ENCODE measurements around the gene APOBR. TPM values are rescaled to one million over a fixed set of nuclear protein-coding genes. Genes with fewer than 3 reads are reported as not detected.

APOBR gene
- total and polyA plus RNA-seq, 2 of the 13 experiments (the other 11 are each of a cell fraction or from before 2014, with no cell fraction given): 0.03 TPM; not detected in 1

DNA sequence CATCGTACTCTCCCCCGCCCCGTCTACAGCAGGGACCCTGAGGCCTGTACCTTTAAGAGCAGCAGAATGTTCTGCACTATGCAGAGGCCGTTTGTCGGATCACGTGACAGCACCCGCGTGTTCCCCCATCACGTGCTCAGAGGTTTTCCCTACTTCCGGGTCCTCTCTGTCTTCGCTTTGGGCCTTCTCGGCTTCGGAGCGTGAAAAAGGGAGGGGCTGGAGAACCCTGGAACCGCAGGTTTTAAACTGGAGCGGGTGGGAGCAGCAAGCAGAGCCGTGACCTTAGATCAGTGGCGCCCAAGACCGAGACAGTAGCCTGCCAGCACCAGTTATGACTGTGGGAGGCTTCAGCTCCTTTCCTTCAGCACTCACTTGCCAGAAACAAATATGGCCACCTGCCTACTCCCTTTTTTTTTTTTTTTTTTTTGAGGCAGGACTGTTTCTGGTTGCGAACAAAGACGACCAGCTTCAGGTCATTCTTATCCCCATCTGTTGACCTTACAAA is 2.4 kb upstream of the APOBR start, which contains the start of gene CLN3 (continued):
- TF ChIP-seq, protein P1, sequence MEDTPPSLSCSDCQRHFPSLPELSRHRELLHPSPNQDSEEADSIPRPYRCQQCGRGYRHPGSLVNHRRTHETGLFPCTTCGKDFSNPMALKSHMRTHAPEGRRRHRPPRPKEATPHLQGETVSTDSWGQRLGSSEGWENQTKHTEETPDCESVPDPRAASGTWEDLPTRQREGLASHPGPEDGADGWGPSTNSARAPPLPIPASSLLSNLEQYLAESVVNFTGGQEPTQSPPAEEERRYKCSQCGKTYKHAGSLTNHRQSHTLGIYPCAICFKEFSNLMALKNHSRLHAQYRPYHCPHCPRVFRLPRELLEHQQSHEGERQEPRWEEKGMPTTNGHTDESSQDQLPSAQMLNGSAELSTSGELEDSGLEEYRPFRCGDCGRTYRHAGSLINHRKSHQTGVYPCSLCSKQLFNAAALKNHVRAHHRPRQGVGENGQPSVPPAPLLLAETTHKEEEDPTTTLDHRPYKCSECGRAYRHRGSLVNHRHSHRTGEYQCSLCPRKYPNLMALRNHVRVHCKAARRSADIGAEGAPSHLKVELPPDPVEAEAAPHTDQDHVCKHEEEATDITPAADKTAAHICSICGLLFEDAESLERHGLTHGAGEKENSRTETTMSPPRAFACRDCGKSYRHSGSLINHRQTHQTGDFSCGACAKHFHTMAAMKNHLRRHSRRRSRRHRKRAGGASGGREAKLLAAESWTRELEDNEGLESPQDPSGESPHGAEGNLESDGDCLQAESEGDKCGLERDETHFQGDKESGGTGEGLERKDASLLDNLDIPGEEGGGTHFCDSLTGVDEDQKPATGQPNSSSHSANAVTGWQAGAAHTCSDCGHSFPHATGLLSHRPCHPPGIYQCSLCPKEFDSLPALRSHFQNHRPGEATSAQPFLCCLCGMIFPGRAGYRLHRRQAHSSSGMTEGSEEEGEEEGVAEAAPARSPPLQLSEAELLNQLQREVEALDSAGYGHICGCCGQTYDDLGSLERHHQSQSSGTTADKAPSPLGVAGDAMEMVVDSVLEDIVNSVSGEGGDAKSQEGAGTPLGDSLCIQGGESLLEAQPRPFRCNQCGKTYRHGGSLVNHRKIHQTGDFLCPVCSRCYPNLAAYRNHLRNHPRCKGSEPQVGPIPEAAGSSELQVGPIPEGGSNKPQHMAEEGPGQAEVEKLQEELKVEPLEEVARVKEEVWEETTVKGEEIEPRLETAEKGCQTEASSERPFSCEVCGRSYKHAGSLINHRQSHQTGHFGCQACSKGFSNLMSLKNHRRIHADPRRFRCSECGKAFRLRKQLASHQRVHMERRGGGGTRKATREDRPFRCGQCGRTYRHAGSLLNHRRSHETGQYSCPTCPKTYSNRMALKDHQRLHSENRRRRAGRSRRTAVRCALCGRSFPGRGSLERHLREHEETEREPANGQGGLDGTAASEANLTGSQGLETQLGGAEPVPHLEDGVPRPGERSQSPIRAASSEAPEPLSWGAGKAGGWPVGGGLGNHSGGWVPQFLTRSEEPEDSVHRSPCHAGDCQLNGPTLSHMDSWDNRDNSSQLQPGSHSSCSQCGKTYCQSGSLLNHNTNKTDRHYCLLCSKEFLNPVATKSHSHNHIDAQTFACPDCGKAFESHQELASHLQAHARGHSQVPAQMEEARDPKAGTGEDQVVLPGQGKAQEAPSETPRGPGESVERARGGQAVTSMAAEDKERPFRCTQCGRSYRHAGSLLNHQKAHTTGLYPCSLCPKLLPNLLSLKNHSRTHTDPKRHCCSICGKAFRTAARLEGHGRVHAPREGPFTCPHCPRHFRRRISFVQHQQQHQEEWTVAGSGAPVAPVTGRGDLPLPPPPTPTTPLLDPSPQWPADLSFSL (CRISPR knock-in tag; IDR thresholded peaks at IDR 0.05): no peak
- TF ChIP-seq FOXK1 (CRISPR knock-in tag; IDR thresholded peaks at IDR 0.05; ENCODE audit: borderline replicate concordance, low read depth) (peak; percentile 71; the same call in 1 of the 2 replicates), SRY (CRISPR knock-in tag; IDR thresholded peaks at IDR 0.05) (no peak; the same call in 1 of the 2 replicates), RORA (CRISPR knock-in tag; IDR thresholded peaks at IDR 0.05) (no peak), ZNF615 (CRISPR knock-in tag; IDR thresholded peaks at IDR 0.05; ENCODE audit: borderline replicate concordance) (no peak), HCFC1 (IDR thresholded peaks at IDR 0.05; ENCODE audit: low read depth, low read length) (peak; percentile 62), ZNF766 (CRISPR knock-in tag; IDR thresholded peaks at IDR 0.05; ENCODE audit: borderline replicate concordance) (no peak), NCOA5 (CRISPR knock-in tag; IDR thresholded peaks at IDR 0.05) (no peak), BRCA1 (CRISPR knock-in tag; IDR thresholded peaks at IDR 0.05) (no peak), CBX1 (IDR thresholded peaks at IDR 0.05; ENCODE audit: low read depth) (peak; percentile 70)
- TF ChIP-seq, protein P2, sequence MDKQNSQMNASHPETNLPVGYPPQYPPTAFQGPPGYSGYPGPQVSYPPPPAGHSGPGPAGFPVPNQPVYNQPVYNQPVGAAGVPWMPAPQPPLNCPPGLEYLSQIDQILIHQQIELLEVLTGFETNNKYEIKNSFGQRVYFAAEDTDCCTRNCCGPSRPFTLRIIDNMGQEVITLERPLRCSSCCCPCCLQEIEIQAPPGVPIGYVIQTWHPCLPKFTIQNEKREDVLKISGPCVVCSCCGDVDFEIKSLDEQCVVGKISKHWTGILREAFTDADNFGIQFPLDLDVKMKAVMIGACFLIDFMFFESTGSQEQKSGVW (CRISPR knock-in tag; IDR thresholded peaks at IDR 0.05; ENCODE audit: borderline replicate concordance): no peak
- TF ChIP-seq, protein P3, sequence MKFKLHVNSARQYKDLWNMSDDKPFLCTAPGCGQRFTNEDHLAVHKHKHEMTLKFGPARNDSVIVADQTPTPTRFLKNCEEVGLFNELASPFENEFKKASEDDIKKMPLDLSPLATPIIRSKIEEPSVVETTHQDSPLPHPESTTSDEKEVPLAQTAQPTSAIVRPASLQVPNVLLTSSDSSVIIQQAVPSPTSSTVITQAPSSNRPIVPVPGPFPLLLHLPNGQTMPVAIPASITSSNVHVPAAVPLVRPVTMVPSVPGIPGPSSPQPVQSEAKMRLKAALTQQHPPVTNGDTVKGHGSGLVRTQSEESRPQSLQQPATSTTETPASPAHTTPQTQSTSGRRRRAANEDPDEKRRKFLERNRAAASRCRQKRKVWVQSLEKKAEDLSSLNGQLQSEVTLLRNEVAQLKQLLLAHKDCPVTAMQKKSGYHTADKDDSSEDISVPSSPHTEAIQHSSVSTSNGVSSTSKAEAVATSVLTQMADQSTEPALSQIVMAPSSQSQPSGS (CRISPR knock-in tag; IDR thresholded peaks at IDR 0.05): no peak; the same call in 1 of the 2 replicates
- TF ChIP-seq, protein P4, sequence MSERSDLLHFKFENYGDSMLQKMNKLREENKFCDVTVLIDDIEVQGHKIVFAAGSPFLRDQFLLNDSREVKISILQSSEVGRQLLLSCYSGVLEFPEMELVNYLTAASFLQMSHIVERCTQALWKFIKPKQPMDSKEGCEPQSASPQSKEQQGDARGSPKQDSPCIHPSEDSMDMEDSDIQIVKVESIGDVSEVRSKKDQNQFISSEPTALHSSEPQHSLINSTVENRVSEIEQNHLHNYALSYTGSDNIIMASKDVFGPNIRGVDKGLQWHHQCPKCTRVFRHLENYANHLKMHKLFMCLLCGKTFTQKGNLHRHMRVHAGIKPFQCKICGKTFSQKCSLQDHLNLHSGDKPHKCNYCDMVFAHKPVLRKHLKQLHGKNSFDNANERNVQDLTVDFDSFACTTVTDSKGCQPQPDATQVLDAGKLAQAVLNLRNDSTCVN (CRISPR knock-in tag; IDR thresholded peaks at IDR 0.05; ENCODE audit: borderline replicate concordance): no peak
- TF ChIP-seq, protein P5, sequence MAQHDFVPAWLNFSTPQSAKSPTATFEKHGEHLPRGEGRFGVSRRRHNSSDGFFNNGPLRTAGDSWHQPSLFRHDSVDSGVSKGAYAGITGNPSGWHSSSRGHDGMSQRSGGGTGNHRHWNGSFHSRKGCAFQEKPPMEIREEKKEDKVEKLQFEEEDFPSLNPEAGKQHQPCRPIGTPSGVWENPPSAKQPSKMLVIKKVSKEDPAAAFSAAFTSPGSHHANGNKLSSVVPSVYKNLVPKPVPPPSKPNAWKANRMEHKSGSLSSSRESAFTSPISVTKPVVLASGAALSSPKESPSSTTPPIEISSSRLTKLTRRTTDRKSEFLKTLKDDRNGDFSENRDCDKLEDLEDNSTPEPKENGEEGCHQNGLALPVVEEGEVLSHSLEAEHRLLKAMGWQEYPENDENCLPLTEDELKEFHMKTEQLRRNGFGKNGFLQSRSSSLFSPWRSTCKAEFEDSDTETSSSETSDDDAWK (CRISPR knock-in tag; IDR thresholded peaks at IDR 0.05): no peak
- TF ChIP-seq, protein P6, sequence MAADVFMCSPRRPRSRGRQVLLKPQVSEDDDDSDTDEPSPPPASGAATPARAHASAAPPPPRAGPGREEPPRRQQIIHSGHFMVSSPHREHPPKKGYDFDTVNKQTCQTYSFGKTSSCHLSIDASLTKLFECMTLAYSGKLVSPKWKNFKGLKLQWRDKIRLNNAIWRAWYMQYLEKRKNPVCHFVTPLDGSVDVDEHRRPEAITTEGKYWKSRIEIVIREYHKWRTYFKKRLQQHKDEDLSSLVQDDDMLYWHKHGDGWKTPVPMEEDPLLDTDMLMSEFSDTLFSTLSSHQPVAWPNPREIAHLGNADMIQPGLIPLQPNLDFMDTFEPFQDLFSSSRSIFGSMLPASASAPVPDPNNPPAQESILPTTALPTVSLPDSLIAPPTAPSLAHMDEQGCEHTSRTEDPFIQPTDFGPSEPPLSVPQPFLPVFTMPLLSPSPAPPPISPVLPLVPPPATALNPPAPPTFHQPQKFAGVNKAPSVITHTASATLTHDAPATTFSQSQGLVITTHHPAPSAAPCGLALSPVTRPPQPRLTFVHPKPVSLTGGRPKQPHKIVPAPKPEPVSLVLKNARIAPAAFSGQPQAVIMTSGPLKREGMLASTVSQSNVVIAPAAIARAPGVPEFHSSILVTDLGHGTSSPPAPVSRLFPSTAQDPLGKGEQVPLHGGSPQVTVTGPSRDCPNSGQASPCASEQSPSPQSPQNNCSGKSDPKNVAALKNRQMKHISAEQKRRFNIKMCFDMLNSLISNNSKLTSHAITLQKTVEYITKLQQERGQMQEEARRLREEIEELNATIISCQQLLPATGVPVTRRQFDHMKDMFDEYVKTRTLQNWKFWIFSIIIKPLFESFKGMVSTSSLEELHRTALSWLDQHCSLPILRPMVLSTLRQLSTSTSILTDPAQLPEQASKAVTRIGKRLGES (CRISPR knock-in tag; IDR thresholded peaks at IDR 0.05; ENCODE audit: borderline replicate concordance): no peak

Data from HepG2 (cell line).